GM21825 (cell line): ENCODE data around the gene BSG.
"Not testable (repeated sequence)": the region's sequence is repeated elsewhere in the genome, so short reads cannot be mapped to it uniquely, and the experiment has no call there.

Source experiments
- ATAC-seq: cut with Tn5 transposase; IDR thresholded peaks from one replicate; pipeline ENCODE4 v1.9.1; 2021; ENCODE audit warnings: mild to moderate bottlenecking, moderate library complexity; ENCODE audit not compliant: unreplicated experiment

The BSG gene

GRCh38 chr19:602391-603301 lies 30.2 kb downstream of the BSG start:
- ATAC-seq = no peak

DNA sequence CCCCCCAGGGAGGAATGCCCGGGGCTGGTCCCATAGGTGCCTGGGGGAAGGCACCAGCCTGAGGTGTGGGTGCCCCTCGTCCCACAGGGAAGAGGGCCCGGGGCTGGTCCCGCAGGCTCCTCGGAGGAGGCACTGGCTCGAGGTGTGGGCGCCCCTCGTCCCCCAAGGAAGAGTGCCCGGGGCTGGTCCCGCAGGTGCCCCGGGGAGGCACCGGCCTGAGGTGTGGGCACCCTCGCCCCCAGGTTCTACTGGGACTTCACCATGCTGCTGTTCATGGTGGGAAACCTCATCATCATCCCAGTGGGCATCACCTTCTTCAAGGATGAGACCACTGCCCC lies 30.9 kb downstream of the BSG start:
- not testable (repeated sequence) for ATAC-seq

DNA sequence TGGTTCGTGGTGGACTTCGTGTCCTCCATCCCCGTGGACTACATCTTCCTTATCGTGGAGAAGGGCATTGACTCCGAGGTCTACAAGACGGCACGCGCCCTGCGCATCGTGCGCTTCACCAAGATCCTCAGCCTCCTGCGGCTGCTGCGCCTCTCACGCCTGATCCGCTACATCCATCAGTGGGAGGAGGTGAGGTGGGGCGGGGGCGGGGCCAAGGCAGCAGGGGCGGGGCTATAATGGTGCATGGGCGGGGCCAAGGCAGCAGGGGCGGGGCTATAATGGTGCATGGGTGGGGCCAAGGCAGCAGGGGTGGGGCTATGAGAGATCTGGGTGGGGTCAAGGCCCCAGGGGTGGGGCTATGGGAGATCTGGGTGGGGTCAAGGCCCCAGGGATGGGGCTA lies 31.4 kb downstream of the BSG start:
- ATAC-seq = not testable (repeated sequence)

- no peak for ATAC-seq
Measured at GRCh38 chr19:604355-604754, 32.0 kb downstream of the BSG start.

DNA sequence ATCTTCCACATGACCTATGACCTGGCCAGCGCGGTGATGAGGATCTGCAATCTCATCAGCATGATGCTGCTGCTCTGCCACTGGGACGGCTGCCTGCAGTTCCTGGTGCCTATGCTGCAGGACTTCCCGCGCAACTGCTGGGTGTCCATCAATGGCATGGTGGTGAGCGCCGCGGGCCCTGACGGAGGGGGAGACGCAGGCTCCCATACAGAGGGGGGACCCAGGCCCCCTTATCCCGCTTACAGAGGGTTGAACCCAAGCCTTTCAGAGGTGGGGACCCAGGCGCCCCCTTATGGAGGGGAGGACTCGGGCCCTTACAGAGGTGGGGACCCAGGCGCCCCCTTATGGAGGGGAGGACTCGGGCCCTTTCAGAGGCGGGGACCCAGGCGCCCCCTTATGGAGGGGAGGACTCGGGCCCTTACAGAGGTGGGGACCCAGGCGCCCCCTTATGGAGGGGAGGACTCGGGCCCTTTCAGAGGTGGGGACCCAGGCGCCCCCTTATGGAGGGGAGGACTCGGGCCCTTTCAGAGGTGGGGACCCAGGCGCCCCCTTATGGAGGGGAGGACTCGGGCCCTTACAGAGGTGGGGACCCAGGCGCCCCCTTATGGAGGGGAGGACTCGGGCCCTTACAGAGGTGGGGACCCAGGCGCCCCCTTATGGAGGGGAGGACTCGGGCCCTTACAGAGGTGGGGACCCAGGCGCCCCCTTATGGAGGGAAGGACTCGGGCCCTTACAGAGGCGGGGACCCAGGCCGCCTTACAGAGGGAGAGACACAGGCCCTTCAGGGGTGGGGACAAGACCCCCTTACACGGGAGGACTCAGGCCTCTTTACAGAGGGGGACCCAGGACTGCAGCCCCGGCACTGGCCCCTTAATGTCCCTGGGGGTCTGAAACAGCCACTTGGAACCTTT lies 32.9 kb downstream of the BSG start:
- not testable (repeated sequence) for ATAC-seq

DNA sequence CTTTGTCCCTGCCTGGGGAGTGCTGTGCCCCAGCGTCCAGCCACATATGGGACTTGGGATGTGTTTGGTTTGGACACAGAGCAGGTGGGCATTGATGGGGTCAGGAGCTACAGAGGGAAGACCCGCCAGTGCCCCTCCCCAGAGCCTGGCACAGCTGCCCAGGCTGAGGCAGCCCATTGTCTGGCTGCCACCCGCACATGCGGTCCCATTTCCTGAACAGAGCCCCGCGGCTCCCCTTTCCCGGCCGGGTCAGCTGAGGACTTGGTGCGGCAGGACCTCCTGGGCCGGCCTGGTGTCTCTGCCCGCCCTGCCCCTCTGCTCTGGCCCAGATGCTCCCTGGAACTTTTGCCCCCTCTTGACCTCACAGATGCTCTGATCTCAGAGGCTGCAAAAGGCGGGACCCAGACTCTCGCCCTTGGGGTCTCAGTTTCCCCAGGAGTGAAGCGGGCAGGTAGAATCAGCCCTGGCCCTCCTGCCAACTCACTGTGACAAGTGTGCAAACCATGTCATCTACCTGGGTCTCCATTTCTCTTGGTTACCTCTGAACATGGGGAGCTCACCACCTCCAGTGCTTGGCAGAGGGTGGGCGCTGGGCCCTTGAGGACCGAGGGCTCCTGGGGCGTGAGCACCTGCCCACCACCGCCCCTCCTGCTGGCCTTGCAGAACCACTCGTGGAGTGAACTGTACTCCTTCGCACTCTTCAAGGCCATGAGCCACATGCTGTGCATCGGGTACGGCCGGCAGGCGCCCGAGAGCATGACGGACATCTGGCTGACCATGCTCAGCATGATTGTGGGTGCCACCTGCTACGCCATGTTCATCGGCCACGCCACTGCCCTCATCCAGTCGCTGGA lies 35.1 kb downstream of the BSG start:
- ATAC-seq = no peak

DNA sequence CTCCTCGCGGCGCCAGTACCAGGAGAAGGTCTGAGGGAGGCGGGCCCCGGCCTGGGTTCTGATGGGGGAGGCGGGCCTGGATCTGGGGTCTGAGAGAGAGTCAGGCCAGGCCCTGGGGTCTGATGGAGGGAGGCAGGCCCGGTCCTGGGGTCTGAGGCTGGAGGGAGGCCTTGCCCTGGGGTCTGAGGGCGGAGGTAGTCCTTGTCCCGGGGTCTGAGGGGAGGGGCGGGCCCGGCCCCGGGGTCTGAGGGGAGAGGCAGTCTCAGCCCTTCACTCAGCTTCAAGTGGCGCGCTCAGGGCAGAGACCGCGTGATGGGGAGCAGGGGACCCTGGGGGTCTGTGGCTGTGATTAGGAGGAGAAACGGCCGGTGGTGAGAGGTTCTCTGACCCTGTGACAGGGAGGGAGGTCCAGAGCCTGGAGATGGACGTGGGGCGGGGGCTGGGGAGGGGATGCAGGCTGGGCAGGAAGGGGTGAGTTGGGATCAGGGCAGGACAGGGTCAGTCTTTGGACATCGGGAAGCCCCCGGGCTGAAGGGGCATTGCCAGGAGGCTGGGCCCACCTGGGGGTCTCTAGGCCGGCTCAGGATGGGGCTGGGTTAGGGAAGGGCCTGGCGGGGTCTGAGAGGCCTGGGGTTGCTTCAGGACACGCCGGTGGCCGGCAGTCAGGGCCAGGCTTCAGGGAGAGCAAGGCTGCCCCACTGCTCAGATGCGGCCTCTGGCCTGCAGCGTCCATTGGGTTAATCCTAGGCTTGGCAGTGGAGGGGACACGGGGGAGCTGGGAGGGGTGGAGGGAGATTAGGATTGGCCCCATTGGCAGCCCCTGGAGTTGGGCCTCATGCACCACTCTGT lies 36.0 kb downstream of the BSG start:
- ATAC-seq = no peak

DNA sequence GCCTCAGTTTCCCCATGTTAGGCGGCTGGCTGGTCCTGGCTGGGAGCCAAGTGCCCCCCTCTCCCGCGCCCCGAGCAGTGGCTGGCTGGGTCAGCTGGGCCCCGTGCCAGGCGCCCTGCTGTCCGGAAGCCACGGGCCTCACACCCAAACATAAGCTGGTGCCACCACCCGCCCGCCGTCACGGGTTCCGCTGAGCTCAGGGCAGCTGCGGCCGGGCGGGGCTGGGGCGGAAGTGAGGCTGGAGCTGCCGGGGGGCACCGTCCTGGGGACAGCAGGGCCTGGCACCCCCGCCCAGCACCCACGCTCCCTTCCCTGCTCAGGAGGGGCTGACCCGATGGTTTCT lies 36.6 kb downstream of the BSG start:
- ATAC-seq = no peak

DNA sequence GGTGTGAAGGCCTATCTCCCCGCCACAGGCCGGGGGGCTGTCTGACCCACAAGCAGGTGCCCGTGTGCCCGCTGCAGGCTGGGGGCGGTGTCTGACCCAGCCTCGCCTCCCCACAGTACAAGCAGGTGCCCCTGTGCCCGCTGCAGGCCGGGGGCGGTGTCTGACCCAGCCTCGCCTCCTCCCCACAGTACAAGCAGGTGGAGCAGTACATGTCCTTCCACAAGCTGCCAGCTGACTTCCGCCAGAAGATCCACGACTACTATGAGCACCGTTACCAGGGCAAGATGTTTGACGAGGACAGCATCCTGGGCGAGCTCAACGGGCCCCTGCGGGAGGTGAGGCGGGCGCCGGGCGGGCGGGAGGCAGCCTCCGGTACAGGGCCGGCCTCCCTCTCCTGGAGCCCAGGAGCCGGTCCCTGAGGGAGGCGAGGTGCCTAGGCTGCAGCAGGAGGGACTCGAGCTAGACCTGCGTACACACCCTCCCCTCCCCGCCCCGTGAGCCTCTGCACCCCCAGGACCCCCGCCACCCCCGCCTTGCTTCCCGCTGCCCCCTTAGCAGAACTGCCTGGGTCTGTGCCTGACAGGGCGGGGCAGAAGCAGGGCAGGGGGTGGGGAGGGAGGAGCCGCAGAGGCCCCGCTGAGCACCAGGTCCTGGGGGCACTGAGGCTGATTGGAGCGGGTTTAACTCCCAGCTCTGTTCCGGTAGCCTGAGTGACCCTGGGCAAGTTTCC lies 37.8 kb downstream of the BSG start:
- ATAC-seq = no peak

- no peak for ATAC-seq
Measured at GRCh38 chr19:610801-611480, 38.5 kb downstream of the BSG start.

DNA sequence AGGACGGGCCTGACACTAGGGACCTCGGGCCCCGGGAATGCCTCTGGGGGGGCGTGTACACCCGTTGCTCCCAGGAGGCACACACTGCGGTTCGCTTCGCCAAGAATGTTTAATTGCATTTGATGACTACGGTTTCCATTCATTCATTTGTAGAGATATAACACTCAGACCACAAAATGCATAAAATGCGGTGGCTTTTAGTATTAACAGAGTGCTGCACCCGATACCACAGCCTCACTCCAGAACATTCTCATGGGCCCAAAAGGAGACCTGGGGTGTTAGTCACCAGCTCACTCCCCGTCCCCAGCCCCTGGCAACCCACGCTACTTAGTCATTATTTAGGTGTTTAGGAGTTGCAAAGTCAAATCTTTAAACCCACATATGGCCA lies 39.1 kb downstream of the BSG start:
- ATAC-seq = no peak

GRCh38 chr19:612941-613340 lies 40.5 kb downstream of the BSG start:
- no peak for ATAC-seq

- ATAC-seq = no peak
Measured at GRCh38 chr19:613732-614567, 41.6 kb downstream of the BSG start.

- ATAC-seq = no peak
Measured at GRCh38 chr19:615619-616018, 43.2 kb downstream of the BSG start.

DNA sequence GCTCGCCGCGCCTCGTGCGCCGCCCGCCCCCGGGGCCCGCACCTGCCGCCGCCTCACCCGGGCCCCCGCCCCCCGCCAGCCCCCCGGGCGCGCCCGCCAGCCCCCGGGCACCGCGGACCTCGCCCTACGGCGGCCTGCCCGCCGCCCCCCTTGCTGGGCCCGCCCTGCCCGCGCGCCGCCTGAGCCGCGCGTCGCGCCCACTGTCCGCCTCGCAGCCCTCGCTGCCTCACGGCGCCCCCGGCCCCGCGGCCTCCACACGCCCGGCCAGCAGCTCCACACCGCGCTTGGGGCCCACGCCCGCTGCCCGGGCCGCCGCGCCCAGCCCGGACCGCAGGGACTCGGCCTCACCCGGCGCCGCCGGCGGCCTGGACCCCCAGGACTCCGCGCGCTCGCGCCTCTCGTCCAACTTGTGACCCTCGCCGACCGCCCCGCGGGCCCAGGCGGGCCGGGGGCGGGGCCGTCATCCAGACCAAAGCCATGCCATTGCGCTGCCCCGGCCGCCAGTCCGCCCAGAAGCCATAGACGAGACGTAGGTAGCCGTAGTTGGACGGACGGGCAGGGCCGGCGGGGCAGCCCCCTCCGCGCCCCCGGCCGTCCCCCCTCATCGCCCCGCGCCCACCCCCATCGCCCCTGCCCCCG lies 43.8 kb downstream of the BSG start:
- ATAC-seq = no peak

- ATAC-seq = no peak
Measured at GRCh38 chr19:616747-617526, 44.5 kb downstream of the BSG start.
